ENCODE results near the gene CPSF4L. TPM values are rescaled to one million over a fixed set of nuclear protein-coding genes. Genes with fewer than 3 reads are reported as not detected.

The CPSF4L gene
- total and polyA plus RNA-seq, 2 of the 13 experiments (the other 11 are each of a cell fraction or from before 2014, with no cell fraction given), result 0.73 to 1.6 TPM

DNA sequence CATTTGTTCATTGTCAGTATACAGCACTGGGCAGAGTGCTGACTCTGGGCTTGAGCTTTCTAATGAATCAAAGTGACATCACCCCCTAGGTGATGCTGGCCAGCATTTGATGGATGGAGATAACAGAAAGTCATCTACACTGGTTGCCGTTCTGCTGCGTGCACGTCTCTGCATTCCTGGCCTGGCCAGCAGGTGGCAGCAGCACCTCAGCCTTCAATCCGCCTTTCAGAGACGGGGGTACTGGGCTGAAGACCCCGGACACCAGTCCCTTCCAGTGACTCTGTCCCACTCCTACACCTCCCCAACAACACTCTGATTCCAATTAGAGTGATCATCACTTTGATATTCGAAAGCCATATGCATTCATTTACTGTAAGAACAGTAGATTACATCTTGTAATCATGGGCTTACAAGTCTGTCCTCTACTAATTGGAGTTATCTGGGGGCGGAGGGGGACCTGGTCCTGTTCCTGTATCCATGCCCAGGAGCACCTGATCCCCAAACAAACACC is 6.0 kb downstream of the CPSF4L start (continued):
- no peak for TF ChIP-seq HOXA9 (CRISPR knock-in tag; IDR thresholded peaks at IDR 0.05; ENCODE audit: borderline replicate concordance)
- no peak for TF ChIP-seq ZFP82 (CRISPR knock-in tag; IDR thresholded peaks at IDR 0.05; ENCODE audit: borderline replicate concordance)
- 0 out of 2 replicates have a peak, but pooled peaks have one; percentile 36 for TF ChIP-seq GATAD1 (CRISPR knock-in tag; IDR thresholded peaks at IDR 0.05)
- peak; percentile 41; the same call in 1 of the 2 replicates for TF ChIP-seq FOXK1 (CRISPR knock-in tag; IDR thresholded peaks at IDR 0.05; ENCODE audit: borderline replicate concordance, low read depth)
- TF ChIP-seq, protein P1, sequence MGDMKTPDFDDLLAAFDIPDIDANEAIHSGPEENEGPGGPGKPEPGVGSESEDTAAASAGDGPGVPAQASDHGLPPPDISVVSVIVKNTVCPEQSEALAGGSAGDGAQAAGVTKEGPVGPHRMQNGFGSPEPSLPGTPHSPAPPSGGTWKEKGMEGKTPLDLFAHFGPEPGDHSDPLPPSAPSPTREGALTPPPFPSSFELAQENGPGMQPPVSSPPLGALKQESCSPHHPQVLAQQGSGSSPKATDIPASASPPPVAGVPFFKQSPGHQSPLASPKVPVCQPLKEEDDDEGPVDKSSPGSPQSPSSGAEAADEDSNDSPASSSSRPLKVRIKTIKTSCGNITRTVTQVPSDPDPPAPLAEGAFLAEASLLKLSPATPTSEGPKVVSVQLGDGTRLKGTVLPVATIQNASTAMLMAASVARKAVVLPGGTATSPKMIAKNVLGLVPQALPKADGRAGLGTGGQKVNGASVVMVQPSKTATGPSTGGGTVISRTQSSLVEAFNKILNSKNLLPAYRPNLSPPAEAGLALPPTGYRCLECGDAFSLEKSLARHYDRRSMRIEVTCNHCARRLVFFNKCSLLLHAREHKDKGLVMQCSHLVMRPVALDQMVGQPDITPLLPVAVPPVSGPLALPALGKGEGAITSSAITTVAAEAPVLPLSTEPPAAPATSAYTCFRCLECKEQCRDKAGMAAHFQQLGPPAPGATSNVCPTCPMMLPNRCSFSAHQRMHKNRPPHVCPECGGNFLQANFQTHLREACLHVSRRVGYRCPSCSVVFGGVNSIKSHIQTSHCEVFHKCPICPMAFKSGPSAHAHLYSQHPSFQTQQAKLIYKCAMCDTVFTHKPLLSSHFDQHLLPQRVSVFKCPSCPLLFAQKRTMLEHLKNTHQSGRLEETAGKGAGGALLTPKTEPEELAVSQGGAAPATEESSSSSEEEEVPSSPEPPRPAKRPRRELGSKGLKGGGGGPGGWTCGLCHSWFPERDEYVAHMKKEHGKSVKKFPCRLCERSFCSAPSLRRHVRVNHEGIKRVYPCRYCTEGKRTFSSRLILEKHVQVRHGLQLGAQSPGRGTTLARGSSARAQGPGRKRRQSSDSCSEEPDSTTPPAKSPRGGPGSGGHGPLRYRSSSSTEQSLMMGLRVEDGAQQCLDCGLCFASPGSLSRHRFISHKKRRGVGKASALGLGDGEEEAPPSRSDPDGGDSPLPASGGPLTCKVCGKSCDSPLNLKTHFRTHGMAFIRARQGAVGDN (CRISPR knock-in tag; IDR thresholded peaks at IDR 0.05), result peak; percentile 51
- TF ChIP-seq, protein P2, sequence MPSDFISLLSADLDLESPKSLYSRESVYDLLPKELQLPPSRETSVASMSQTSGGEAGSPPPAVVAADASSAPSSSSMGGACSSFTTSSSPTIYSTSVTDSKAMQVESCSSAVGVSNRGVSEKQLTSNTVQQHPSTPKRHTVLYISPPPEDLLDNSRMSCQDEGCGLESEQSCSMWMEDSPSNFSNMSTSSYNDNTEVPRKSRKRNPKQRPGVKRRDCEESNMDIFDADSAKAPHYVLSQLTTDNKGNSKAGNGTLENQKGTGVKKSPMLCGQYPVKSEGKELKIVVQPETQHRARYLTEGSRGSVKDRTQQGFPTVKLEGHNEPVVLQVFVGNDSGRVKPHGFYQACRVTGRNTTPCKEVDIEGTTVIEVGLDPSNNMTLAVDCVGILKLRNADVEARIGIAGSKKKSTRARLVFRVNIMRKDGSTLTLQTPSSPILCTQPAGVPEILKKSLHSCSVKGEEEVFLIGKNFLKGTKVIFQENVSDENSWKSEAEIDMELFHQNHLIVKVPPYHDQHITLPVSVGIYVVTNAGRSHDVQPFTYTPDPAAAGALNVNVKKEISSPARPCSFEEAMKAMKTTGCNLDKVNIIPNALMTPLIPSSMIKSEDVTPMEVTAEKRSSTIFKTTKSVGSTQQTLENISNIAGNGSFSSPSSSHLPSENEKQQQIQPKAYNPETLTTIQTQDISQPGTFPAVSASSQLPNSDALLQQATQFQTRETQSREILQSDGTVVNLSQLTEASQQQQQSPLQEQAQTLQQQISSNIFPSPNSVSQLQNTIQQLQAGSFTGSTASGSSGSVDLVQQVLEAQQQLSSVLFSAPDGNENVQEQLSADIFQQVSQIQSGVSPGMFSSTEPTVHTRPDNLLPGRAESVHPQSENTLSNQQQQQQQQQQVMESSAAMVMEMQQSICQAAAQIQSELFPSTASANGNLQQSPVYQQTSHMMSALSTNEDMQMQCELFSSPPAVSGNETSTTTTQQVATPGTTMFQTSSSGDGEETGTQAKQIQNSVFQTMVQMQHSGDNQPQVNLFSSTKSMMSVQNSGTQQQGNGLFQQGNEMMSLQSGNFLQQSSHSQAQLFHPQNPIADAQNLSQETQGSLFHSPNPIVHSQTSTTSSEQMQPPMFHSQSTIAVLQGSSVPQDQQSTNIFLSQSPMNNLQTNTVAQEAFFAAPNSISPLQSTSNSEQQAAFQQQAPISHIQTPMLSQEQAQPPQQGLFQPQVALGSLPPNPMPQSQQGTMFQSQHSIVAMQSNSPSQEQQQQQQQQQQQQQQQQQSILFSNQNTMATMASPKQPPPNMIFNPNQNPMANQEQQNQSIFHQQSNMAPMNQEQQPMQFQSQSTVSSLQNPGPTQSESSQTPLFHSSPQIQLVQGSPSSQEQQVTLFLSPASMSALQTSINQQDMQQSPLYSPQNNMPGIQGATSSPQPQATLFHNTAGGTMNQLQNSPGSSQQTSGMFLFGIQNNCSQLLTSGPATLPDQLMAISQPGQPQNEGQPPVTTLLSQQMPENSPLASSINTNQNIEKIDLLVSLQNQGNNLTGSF (CRISPR knock-in tag; IDR thresholded peaks at IDR 0.05), result no peak
- TF ChIP-seq ZNF331 (CRISPR knock-in tag; IDR thresholded peaks at IDR 0.05), result peak; percentile 54; the same call in 1 of the 2 replicates
- no peak for TF ChIP-seq ZNF761 (CRISPR knock-in tag; conservative IDR thresholded peaks at IDR 0.05)
- no peak; the same call in 1 of the 2 replicates for TF ChIP-seq SALL2 (CRISPR knock-in tag; IDR thresholded peaks at IDR 0.05)
- no peak for TF ChIP-seq ZNF841 (CRISPR knock-in tag; IDR thresholded peaks at IDR 0.05; ENCODE audit: borderline replicate concordance)
- TF ChIP-seq ZNF713 (CRISPR knock-in tag; IDR thresholded peaks at IDR 0.05), result no peak
- TF ChIP-seq ZNF138 (CRISPR knock-in tag; IDR thresholded peaks at IDR 0.05; ENCODE audit: low read depth), result no peak
- no peak for TF ChIP-seq KLF9 (CRISPR knock-in tag; IDR thresholded peaks at IDR 0.05; ENCODE audit: low read depth)
- no peak for TF ChIP-seq CEBPG (CRISPR knock-in tag; IDR thresholded peaks at IDR 0.05)
- TF ChIP-seq CC2D1A (CRISPR knock-in tag; IDR thresholded peaks at IDR 0.05), result no peak
- TF ChIP-seq, protein P3, sequence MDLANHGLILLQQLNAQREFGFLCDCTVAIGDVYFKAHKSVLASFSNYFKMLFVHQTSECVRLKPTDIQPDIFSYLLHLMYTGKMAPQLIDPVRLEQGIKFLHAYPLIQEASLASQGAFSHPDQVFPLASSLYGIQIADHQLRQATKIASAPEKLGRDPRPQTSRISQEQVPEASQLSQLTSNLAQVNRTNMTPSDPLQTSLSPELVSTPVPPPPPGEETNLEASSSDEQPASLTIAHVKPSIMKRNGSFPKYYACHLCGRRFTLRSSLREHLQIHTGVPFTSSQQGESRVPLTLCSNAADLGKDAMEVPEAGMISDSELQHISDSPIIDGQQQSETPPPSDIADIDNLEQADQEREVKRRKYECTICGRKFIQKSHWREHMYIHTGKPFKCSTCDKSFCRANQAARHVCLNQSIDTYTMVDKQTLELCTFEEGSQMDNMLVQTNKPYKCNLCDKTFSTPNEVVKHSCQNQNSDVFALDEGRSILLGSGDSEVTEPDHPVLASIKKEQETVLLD (CRISPR knock-in tag; IDR thresholded peaks at IDR 0.05; ENCODE audit: low read depth), result no peak
- peak; percentile 91; the same call in 1 of the 2 replicates for TF ChIP-seq SP140L (CRISPR knock-in tag; IDR thresholded peaks at IDR 0.05; ENCODE audit: borderline replicate concordance)
- TF ChIP-seq ZSCAN31 (CRISPR knock-in tag; IDR thresholded peaks at IDR 0.05; ENCODE audit: low read depth), result no peak
- peak; percentile 67; the same call in 1 of the 2 replicates for TF ChIP-seq NFKB2 (CRISPR knock-in tag; IDR thresholded peaks at IDR 0.05; ENCODE audit: borderline replicate concordance)
- peak; percentile 100 for TF ChIP-seq RAD21 (CRISPR knock-in tag; IDR thresholded peaks at IDR 0.05)
- TF ChIP-seq FOSL2 (CRISPR knock-in tag; IDR thresholded peaks at IDR 0.05), result peak; percentile 58

Data from HepG2 (cell line).